NB4 (cell line): ENCODE measurements around the gene UST.
"Not testable (repeated sequence)": the region's sequence is repeated elsewhere in the genome, so short reads cannot be mapped to it uniquely, and the experiment has no call there.

Source experiments
- DNase-seq: peaks from one replicate; pipeline ENCODE4 v3.0.0; 2010; ENCODE audit warnings: low read depth
- H3K4me3 ChIP-seq: one replicate; pipeline ENCODE4 v1.5.1; 2011; ENCODE audit warnings: mild to moderate bottlenecking, low read depth, low read length, moderate library complexity
- MYC ChIP-seq: IDR thresholded peaks from 2 replicates; pipeline ENCODE4 v1.6.1; 2011; ENCODE audit warnings: low read depth, low read length
- POLR2A ChIP-seq: IDR thresholded peaks from 2 replicates; pipeline ENCODE4 v1.6.1; 2011; ENCODE audit warnings: mild to moderate bottlenecking; ENCODE audit not compliant: insufficient read length; ENCODE audit errors: extremely low read depth
- TF ChIP-seq, protein P1 (sequence below): IDR thresholded peaks from one replicate; pipeline ENCODE4 v1.5.1; 2012; ENCODE audit warnings: low read depth, low read length
- TF ChIP-seq, protein P2 (sequence below): IDR thresholded peaks from 2 replicates; pipeline ENCODE4 v1.6.1; 2011; ENCODE audit warnings: low read depth, low read length

Gene UST

DNA sequence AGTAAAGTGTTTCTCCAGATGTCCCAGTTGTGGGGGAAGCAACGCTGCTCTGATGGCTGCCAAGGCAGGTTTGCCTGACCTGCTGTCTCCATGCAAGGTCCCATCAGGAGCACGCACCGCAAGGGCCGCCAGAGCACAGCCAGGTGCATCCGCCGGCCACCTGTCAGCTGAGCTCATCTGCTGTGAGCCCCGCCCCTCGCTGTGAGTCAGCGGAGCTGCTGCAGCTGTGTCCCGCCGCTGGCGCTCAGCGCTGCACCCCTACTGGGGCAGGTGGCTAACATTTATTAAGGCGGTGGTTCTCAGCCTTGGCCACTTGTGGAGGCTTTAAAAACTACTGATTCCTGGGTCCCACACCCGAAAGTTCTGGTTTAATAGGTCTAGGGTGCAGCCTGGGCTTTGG is 225.7 kb downstream of the UST start:
- TF ChIP-seq MYC (no peak), POLR2A (no peak)
- TF ChIP-seq, protein P1, sequence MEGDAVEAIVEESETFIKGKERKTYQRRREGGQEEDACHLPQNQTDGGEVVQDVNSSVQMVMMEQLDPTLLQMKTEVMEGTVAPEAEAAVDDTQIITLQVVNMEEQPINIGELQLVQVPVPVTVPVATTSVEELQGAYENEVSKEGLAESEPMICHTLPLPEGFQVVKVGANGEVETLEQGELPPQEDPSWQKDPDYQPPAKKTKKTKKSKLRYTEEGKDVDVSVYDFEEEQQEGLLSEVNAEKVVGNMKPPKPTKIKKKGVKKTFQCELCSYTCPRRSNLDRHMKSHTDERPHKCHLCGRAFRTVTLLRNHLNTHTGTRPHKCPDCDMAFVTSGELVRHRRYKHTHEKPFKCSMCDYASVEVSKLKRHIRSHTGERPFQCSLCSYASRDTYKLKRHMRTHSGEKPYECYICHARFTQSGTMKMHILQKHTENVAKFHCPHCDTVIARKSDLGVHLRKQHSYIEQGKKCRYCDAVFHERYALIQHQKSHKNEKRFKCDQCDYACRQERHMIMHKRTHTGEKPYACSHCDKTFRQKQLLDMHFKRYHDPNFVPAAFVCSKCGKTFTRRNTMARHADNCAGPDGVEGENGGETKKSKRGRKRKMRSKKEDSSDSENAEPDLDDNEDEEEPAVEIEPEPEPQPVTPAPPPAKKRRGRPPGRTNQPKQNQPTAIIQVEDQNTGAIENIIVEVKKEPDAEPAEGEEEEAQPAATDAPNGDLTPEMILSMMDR: no peak
- TF ChIP-seq, protein P2, sequence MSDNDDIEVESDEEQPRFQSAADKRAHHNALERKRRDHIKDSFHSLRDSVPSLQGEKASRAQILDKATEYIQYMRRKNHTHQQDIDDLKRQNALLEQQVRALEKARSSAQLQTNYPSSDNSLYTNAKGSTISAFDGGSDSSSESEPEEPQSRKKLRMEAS: no peak
- peak; percentile 12 for DNase-seq
- H3K4me3 ChIP-seq: no peak overlapping the region

DNA sequence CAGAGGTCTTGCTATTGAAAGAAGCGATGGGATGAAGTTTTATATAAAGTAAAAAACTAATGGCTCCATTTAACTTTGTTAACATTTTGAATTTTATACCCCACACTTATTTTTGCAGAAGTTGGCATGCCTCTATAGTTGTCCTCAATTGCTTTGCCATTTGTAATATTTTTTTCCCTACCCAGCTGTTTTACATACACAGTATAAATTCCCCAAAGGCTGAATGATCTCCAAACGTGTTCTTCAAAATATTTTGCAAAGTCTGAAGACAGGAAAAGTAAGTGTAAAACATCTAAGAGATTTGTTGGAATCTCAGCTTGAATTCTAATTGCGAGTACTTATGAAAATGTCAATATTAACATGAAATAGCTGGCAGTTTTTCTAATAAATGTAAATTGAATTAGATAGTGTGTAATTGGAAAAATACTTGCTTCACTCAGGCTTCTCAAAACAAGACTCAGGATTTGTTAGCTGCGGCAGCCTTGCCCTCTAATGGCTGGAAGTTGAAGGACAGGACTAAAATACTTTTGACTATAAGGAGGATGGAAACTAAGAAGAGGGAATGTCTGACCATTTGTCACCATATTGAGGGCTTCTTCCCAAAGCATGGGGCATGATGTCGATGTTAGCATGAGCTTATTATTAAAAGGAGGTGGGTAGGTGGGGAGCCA is 226.8 kb downstream of the UST start:
- no peak for TF ChIP-seq POLR2A
- TF ChIP-seq, protein P1: no peak
- TF ChIP-seq, protein P2: no peak
- no peak for TF ChIP-seq MYC
- peak; percentile 12 for DNase-seq
- no peak overlapping the region for H3K4me3 ChIP-seq

DNA sequence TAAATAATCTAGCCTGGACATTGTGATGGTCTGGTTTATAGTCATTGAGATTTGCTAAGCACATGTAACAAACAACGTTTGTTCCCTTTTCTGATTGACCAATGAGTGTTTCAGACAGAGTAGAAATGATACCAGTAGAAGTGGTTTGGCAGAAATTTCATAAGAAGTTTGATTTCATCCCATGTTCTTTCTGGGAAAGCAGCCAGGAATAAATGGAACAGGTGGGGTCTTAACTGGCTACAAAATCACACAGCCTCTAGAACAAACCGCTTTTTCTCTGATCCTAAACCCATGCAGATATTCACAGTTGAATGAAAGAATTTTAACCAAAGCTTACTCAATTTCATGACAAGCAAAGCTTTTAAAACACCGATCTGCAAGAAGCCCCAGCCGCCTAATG is 227.5 kb downstream of the UST start:
- TF ChIP-seq, protein P2: no peak
- TF ChIP-seq POLR2A (no peak), MYC (no peak)
- H3K4me3 ChIP-seq: no peak overlapping the region
- no peak for DNase-seq

DNA sequence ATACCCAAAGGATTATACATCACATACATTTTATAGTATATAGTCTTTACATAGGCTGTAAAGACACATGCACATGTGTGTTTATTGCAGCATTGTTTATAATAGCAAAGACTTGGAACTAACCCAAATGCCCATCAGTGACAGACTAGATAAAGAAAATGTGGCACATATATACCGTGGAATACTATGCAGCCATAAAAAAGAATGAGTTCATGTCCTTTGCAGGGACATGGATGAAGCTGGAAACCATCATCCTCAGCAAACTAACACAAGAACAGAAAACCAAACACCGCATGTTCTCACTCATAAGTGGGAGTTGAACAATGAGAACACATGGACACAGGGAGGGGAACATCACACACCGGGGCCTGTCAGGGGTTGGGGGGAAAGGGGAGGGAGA is 231.5 kb downstream of the UST start:
- H3K4me3 ChIP-seq, DNase-seq: not testable (repeated sequence)

DNA sequence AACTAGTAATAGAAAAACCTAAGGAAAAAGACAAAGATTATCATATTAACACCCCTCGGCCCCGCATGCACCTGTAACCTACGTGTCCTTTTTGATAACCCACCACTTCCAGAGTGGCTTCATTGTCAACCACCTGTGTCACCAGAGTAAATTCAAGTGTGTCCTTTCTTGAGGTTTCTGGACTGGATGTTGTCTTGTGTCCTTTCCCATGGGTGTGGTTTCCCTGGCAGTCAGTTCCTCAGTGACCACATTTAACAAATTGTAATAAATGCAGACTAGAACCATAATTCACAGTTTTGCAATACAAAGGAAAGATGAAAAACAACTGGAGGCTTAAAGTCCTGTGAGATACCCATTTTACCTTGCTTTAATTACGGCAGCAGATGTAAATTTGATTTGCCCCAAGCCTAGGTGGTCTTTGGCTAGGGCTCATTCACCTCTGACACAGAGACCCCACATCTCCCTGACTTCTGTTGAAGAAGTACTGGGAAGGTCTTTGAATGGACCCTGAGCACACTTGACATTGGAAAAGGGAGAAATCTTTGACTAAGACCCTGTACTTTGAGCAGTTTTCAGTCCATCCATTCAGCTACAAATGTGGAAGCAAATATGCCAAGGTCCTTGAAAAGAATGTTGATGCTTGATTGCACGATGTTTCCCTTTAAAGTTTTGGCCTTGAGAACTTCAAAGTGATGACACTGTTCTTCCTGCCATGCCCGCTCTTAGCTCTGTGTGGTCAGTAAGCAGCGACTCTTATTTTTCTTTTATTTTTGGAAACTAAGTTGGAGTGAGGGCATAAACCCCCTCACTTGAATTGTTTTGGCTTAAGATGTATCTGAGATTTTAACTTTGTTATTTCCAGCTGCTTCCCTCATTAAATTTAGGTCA is 232.4 kb downstream of the UST start:
- TF ChIP-seq, protein P2: no peak
- TF ChIP-seq, protein P1: no peak
- TF ChIP-seq POLR2A (no peak), MYC (no peak)
- no peak for DNase-seq
- H3K4me3 ChIP-seq: no peak overlapping the region

DNA sequence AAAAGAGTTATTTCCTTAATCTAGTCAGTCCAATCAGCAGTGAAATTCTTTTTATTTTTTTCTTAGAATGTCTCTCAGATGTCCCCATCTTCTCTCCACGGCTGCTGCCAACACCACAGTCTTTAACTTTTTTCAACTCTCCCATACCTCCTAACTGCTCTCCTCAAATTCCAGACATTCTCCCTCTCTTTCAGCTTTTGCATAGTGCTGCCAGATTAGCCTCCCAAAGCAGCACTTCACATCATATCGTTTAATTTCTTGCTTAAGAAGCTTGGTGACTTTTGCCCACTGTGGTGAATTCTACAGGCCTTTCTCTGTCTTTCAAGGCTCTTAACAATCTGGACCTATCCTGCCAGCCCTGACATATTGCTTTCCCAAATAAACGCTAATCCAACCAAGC is 233.4 kb downstream of the UST start:
- no peak for DNase-seq
- TF ChIP-seq, protein P1: no peak
- TF ChIP-seq MYC (no peak), POLR2A (no peak)
- TF ChIP-seq, protein P2: no peak
- no peak overlapping the region for H3K4me3 ChIP-seq
